Endodermal cell (in vitro differentiated cells): ENCODE results near the gene KANSL1L. TPM values are rescaled to one million over a fixed set of nuclear protein-coding genes. Genes with fewer than 3 reads are reported as not detected.
A peak's percentile ranks its signal among the peaks of the same experiment; 100 is the strongest.

Experiments used
- DNase-seq: peaks from one replicate; pipeline ENCODE4 v3.0.0-alpha.2; 2017
- H3K27ac ChIP-seq: 2 replicates; pipeline ENCODE4 v1.5.1; 2013; ENCODE audit warnings: mild to moderate bottlenecking, low read depth, low read length, moderate library complexity
- H3K27me3 ChIP-seq: 2 replicates; pipeline ENCODE4 v1.6.1; 2013; ENCODE audit warnings: mild to moderate bottlenecking, low read length, moderate library complexity; ENCODE audit not compliant: insufficient read depth, control insufficient read depth, poor library complexity, severe bottlenecking
- H3K36me3 ChIP-seq: 2 replicates; pipeline ENCODE4 v1.7.0; 2013; ENCODE audit warnings: mild to moderate bottlenecking, low read length, moderate library complexity; ENCODE audit not compliant: control insufficient read depth, insufficient read depth
- H3K4me1 ChIP-seq: one replicate; pipeline ENCODE4 v1.7.0; 2013; ENCODE audit warnings: low read length; ENCODE audit not compliant: control insufficient read depth, insufficient read depth
- H3K4me3 ChIP-seq: 2 replicates; pipeline ENCODE4 v1.5.1; 2013; ENCODE audit warnings: mild to moderate bottlenecking, low read length, moderate library complexity
- H3K9ac ChIP-seq: 2 replicates; pipeline ENCODE4 v1.6.1; 2013; ENCODE audit warnings: mild to moderate bottlenecking, low read length, moderate library complexity; ENCODE audit not compliant: poor library complexity, severe bottlenecking; ENCODE audit errors: extremely low read depth
- H3K9me3 ChIP-seq: 2 replicates; pipeline ENCODE4 v1.6.1; 2013; ENCODE audit warnings: mild to moderate bottlenecking, low read length, moderate library complexity; ENCODE audit not compliant: control insufficient read depth
- H3K27ac Mint-ChIP-seq: 2 replicates; pipeline ENCODE4 v1.8.0; 2020; ENCODE audit warnings: mixed read lengths
- H3K27me3 Mint-ChIP-seq: 2 replicates; pipeline ENCODE4 v1.8.0; 2021; ENCODE audit warnings: mild to moderate bottlenecking, mixed read lengths; ENCODE audit not compliant: insufficient read depth
- H3K36me3 Mint-ChIP-seq: 2 replicates; pipeline ENCODE4 v1.8.0; 2020; ENCODE audit warnings: low read depth, mixed read lengths
- H3K4me1 Mint-ChIP-seq: 2 replicates; pipeline ENCODE4 v1.8.0; 2020; ENCODE audit warnings: mixed read lengths
- H3K4me3 Mint-ChIP-seq: 2 replicates; pipeline ENCODE4 v1.8.0; 2020; ENCODE audit warnings: mild to moderate bottlenecking, moderate library complexity, mixed read lengths
- H3K9me3 Mint-ChIP-seq: 2 replicates; pipeline ENCODE4 v1.8.0; 2020; ENCODE audit warnings: mild to moderate bottlenecking, mixed read lengths
- WGBS, 2 experiments: methylation state at CpG; one replicate each; pipeline versions ENCODE4 v1.1.5 to v1.1.7; 2013; ENCODE audit warnings: missing lambda C conversion rate in 2 of 2, mixed read lengths in 1 of 2; ENCODE audit not compliant: insufficient coverage in 1 of 2, insufficient read length in 1 of 2; 5-methylcytosine and 5-hydroxymethylcytosine counted together
- total RNA-seq, 2 donors: library from RNA; stranded (reverse); fragmentation: NEBNext Ultra II Directional in 1 of 2; extraction: Animal tissue kit (Norgen Biotek cat#: 25700) in 1 of 2; gene quantifications; 2 replicates in 1 of 2; 3 replicates in 1 of 2; pipeline ENCODE4 v1.2.1, GENCODE V29; 2021
- TF ChIP-seq, protein P1 (sequence below): fragments of 200-600 bp; sonication (generic); conservative IDR thresholded peaks from 2 replicates; pipeline ENCODE4 v1.5.0; 2021; ENCODE audit warnings: antibody characterized with exemption, mild to moderate bottlenecking

KANSL1L gene
- total RNA-seq, 2 donors from 2014 or later = 26.6 to 31.3 TPM

DNA sequence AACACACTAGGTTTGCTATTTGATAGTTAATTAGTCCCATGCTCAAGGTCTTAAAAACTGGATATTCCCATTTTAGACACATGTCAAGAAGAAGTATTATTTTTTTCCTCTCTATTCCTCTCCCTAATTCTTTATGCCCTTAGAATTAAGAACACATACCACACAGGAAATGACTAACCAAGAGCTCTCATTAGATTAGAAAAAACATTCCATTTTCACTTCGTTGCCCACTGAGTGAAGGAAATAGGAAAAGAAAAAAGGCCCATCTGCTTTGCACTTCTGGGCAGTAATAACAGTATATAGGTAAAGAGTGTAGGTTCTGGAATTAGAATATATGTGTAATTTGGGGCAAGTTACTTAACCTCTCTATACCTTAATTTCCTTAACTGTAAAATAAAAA, 27.1 kb upstream of the KANSL1L start:
- Mint-ChIP-seq H3K36me3 (no peaks in the 10 kb centered on the region), H3K27ac (no peak overlapping the region), H3K9me3 (no peaks in the 10 kb centered on the region), H3K4me1 (peaks cover 2% of the 10 kb centered on the region), H3K4me3 (no peak overlapping the region), H3K27me3 (peaks cover 6% of the 10 kb centered on the region)
- no peak for DNase-seq
- H3K36me3 ChIP-seq = no peaks in the 10 kb centered on the region
- TF ChIP-seq, protein P1, sequence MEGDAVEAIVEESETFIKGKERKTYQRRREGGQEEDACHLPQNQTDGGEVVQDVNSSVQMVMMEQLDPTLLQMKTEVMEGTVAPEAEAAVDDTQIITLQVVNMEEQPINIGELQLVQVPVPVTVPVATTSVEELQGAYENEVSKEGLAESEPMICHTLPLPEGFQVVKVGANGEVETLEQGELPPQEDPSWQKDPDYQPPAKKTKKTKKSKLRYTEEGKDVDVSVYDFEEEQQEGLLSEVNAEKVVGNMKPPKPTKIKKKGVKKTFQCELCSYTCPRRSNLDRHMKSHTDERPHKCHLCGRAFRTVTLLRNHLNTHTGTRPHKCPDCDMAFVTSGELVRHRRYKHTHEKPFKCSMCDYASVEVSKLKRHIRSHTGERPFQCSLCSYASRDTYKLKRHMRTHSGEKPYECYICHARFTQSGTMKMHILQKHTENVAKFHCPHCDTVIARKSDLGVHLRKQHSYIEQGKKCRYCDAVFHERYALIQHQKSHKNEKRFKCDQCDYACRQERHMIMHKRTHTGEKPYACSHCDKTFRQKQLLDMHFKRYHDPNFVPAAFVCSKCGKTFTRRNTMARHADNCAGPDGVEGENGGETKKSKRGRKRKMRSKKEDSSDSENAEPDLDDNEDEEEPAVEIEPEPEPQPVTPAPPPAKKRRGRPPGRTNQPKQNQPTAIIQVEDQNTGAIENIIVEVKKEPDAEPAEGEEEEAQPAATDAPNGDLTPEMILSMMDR = no peak
- H3K9me3 ChIP-seq = no peaks in the 10 kb centered on the region
- H3K4me3 ChIP-seq = no peak overlapping the region
- H3K27ac ChIP-seq = no peak overlapping the region
- H3K27me3 ChIP-seq = no peaks in the 10 kb centered on the region
- H3K4me1 ChIP-seq = no peaks in the 10 kb centered on the region
- WGBS, 2 experiments = 20% methylated on average over 1 of the region's 1 CpG; no CpG with 5 or more reads in 1 of the 2 experiments
- no peak overlapping the region for H3K9ac ChIP-seq

DNA sequence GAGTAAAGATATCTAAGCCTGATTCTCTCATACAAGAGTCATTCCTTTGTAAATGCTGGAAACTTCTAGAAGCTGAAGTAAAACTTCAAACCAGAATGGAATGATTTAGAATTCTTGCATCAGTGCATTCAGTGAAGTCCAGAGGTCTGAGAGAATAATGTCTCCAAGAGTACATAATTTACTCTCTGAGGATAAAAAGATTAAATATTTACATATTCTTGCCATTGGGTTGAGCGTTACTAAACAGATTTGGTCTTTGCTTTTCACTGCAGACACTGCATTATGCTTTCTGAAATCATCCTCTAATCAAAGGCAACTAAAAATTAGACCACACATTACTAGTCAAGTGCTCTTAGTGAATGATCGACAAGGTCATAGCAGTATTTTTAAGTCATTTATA, 26.5 kb upstream of the KANSL1L start:
- 94 to 100% methylated on average over 1 of the region's 2 CpGs for WGBS, 2 experiments
- H3K27me3 ChIP-seq = no peaks in the 10 kb centered on the region
- no peak overlapping the region for H3K4me3 Mint-ChIP-seq
- H3K36me3 ChIP-seq = no peaks in the 10 kb centered on the region
- TF ChIP-seq, protein P1 = no peak
- H3K9me3 ChIP-seq = no peaks in the 10 kb centered on the region
- no peaks in the 10 kb centered on the region for H3K9me3 Mint-ChIP-seq
- peaks cover 2% of the 10 kb centered on the region for H3K4me1 Mint-ChIP-seq
- peaks cover 6% of the 10 kb centered on the region for H3K27me3 Mint-ChIP-seq
- H3K4me1 ChIP-seq = no peaks in the 10 kb centered on the region
- no peaks in the 10 kb centered on the region for H3K36me3 Mint-ChIP-seq
- no peak overlapping the region for H3K9ac ChIP-seq
- no peak overlapping the region for H3K4me3 ChIP-seq
- H3K27ac ChIP-seq = no peak overlapping the region
- DNase-seq = no peak
- H3K27ac Mint-ChIP-seq = no peak overlapping the region

DNA sequence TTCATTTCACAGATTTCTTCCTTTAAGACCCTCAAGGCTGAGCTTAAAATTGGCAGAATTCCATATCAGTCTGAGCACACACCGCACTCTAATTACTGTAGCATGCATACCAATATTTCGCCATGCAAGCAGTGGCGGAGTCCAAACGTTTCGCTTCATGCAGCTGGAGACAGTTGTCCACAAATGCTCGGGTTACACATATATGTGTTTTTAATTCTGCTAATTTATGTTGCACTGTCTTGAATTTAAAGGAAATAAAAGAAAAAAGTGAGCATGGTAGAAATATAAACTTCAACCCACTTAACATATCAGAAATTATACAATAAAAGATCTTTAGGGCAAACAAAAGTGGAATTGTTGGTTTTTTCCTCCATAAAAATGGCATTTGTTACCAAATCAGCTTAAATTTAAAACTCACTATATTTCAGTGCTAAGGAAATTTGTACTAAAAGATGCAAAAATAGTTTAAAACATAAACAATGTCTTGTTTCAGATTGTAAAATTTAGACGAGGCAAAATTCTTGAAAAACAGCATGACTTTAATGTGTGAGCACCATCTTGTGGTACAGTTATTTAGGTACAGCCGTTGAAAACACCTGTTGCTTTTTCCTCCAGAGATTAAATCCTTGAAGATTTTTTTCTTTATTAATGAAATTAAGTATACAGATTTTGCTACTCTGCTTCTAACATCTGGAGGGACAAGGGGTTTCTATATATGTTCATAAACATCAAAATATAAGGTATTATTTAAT, 24.1 kb upstream of the KANSL1L start:
- Histone ChIP-seq H3K27ac (no peak overlapping the region), H3K27me3 (no peaks in the 10 kb centered on the region), H3K9me3 (no peaks in the 10 kb centered on the region), H3K4me3 (no peak overlapping the region), H3K4me1 (no peaks in the 10 kb centered on the region), H3K36me3 (no peaks in the 10 kb centered on the region), H3K9ac (no peak overlapping the region)
- WGBS, 2 experiments = 50 to 75% methylated on average over 2 to 8 of the region's 8 CpGs
- Mint-ChIP-seq H3K27me3 (peaks cover 6% of the 10 kb centered on the region), H3K4me1 (peaks cover 2% of the 10 kb centered on the region), H3K36me3 (no peaks in the 10 kb centered on the region), H3K4me3 (no peak overlapping the region), H3K9me3 (no peaks in the 10 kb centered on the region), H3K27ac (no peak overlapping the region)
- TF ChIP-seq, protein P1 = peak; percentile 85
- no peak for DNase-seq
